GM12891 (cell line): ENCODE data around the gene GPR42.

Source experiments
- DNase-seq: peaks from one replicate; pipeline ENCODE4 v3.0.0; 2011; ENCODE audit warnings: low spot score; ENCODE audit not compliant: insufficient read length
- FAIRE-seq: peaks from 2 replicates; lab custom pipeline; 2011; peaks lifted over from hg19 to GRCh38; lab: Jason Lieb, UNC
- PAX5 ChIP-seq: IDR thresholded peaks from 2 replicates; pipeline ENCODE4 v1.6.1; 2011; ENCODE audit warnings: low read length, moderate library complexity, mild to moderate bottlenecking; ENCODE audit not compliant: insufficient read depth, severe bottlenecking
- POLR2A ChIP-seq: IDR thresholded peaks from 2 replicates; pipeline ENCODE4 v1.6.1; 2011; ENCODE audit warnings: low read depth, low read length, control low read depth
- POLR2AphosphoS5 ChIP-seq: IDR thresholded peaks from 2 replicates; pipeline ENCODE4 v1.6.1; 2011; ENCODE audit warnings: low read depth, low read length, control low read depth
- POU2F2 ChIP-seq: IDR thresholded peaks from 2 replicates; pipeline ENCODE4 v1.6.1; 2011; ENCODE audit warnings: low read depth, mild to moderate bottlenecking, control low read depth, low read length, moderate library complexity
- SPI1 ChIP-seq: IDR thresholded peaks from 2 replicates; pipeline ENCODE4 v1.6.1; 2011; ENCODE audit warnings: low read depth, low read length, control low read depth
- TAF1 ChIP-seq: IDR thresholded peaks from 2 replicates; pipeline ENCODE4 v1.6.1; 2011; ENCODE audit warnings: low read depth, low read length, control low read depth

GPR42 gene

DNA sequence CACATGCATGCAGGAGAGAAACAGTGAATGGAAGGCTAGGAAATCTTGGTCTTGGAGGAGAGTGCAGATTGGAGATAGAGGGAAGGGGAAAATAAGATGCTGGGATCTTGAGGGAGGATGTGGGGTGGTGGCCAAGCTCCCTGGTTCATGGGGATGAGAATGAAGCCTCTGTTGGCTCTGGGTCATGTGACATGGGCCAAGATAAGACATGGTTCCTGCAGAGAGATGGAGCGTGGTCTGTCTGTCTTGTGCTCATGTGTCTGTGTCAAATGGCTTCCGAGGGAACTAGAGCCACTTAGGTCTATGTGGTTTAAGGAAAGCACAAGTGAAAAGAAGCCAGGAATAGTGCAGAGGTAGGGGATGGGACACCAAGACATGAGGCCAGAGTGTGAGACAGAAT lies 46.4 kb downstream of the GPR42 start:
- DNase-seq: no peak
- TF ChIP-seq POLR2A (no peak), SPI1 (no peak), PAX5 (no peak), TAF1 (no peak), POU2F2 (no peak), POLR2AphosphoS5 (no peak)
- FAIRE-seq: no peak

GRCh38 chr19:35417713-35418534 lies 47.1 kb downstream of the GPR42 start:
- TF ChIP-seq POLR2AphosphoS5 (no peak), SPI1 (peak; percentile 91)
- DNase-seq: no peak
- peak; percentile 69 for FAIRE-seq

DNA sequence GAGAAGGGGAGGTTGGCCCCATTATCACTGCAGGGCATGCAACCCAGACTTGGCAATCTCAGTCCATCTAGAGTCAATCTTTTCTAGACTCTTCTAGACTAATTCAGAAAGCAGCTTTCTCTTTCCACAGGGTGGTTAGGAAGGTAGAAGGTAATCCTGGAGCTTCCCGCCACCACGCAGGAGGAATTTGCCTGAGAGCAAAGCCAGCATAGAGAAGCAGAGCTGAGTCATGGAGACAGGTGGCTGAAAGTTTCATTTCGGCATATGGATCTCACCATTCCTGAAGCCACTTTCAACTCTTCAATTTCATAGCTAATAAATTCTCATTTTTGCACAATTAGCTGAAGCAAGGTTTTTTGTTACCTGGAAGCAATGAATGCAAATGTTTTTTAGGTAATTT lies 48.2 kb downstream of the GPR42 start:
- no peak for FAIRE-seq
- TF ChIP-seq POLR2A (no peak), TAF1 (no peak), POU2F2 (no peak), SPI1 (no peak), PAX5 (no peak), POLR2AphosphoS5 (no peak)

GRCh38 chr19:35419805-35420204 lies 48.9 kb downstream of the GPR42 start:
- FAIRE-seq (no peak), DNase-seq (no peak)
- TF ChIP-seq POLR2A (no peak), POU2F2 (no peak), PAX5 (no peak), POLR2AphosphoS5 (no peak), TAF1 (no peak), SPI1 (no peak)

More for the DNA sequence above, 48.2 kb downstream of the GPR42 start:
- no peak for DNase-seq

DNA sequence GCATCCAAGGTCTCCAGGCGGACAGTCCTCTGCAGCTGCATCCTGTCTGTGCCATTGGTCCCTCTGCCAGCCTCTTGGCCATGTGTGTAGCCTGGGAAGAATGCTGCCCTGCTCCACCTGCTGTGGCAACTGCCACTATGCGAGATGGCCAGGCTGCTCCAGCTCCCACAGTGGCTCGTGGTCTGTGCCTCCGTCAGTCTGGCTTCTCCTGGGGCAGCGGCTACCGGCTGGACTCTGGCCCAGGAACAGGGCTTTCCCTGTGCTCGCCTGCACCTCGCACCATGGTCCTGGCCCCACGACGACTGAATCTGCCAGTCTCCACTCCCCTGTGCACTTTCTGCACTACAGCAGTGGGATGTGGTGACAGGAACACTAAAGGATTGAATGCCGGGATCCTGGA lies 50.5 kb downstream of the GPR42 start:
- TF ChIP-seq TAF1 (no peak), POLR2AphosphoS5 (no peak), SPI1 (no peak), POLR2A (no peak), PAX5 (no peak), POU2F2 (no peak)
- FAIRE-seq: no peak
- DNase-seq: no peak
